HG03442 (cell line): ENCODE data around the gene PAX5.

Experiments used
- ATAC-seq: cut with Tn5 transposase; IDR thresholded peaks from one replicate; pipeline ENCODE4 v1.9.1; 2021; ENCODE audit warnings: mild to moderate bottlenecking, moderate library complexity; ENCODE audit not compliant: unreplicated experiment

Gene PAX5

GRCh38 chr9:36817160-36817834 lies 216.8 kb downstream of the PAX5 start:
- ATAC-seq = no peak

DNA sequence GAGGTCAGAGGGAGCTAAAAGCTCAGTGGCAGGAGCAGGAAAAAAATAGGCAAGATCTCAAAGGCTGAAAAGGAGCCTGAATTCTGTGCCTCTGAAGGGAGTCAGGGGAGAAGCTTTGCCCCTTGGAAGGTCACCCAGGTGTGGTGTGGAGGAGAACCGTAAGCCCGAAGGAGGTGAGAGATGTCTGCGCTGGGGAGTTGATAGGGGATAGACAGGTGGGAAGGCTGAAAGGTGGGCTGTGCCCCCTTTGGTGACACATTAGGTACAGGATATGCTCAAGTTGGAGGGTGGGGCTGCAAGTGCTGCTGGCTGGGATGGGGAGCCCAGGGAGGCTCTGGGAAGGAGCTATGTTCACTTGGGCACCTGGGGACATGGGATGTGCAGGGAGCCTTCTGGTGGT lies 217.7 kb downstream of the PAX5 start:
- ATAC-seq = no peak

GRCh38 chr9:36815566-36816348 lies 218.3 kb downstream of the PAX5 start:
- ATAC-seq = no peak

DNA sequence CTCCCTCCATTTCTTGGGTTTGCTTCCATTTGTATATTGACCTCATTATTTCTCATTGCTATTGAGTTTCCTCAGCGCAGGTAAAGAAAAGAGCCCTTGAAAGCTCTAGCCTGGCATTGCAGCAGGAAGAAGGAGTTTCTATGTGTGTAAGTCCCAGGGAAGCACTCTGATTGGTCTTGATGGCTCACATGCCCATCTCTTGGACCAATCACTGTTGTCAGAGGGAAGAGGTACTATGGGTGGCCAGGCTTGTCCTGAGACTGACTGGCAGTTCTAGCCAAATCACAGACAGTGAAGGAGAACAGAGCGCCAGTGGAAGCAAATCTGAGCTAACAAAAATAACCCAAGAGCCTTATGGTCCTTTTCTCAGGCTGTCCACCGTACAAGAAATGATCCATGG lies 219.0 kb downstream of the PAX5 start:
- no peak for ATAC-seq

GRCh38 chr9:36813154-36813553 lies 220.9 kb downstream of the PAX5 start:
- ATAC-seq = no peak

GRCh38 chr9:36812556-36812955 lies 221.5 kb downstream of the PAX5 start:
- no peak for ATAC-seq

DNA sequence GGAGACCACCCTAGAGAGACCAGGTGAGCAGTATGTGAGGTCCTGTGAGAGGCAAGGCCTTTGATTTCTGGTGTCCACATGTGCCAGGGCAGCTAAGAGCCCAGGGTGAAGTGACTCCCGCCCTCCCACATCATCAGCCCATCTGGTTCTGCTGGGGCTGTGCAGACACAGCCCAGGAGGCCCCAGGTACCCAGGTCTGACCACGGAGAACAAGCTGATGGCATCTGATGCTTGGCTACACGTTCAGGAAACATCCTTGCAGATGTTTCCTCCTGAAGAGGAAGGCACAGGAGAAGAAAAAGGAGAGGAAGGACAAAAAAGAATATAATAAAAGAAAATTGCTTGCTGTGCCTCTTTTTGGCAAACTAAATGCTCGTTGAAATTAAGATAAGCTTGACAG lies 225.8 kb downstream of the PAX5 start:
- ATAC-seq = no peak

- ATAC-seq = no peak
Observed at GRCh38 chr9:36803961-36804360, 230.1 kb downstream of the PAX5 start.

DNA sequence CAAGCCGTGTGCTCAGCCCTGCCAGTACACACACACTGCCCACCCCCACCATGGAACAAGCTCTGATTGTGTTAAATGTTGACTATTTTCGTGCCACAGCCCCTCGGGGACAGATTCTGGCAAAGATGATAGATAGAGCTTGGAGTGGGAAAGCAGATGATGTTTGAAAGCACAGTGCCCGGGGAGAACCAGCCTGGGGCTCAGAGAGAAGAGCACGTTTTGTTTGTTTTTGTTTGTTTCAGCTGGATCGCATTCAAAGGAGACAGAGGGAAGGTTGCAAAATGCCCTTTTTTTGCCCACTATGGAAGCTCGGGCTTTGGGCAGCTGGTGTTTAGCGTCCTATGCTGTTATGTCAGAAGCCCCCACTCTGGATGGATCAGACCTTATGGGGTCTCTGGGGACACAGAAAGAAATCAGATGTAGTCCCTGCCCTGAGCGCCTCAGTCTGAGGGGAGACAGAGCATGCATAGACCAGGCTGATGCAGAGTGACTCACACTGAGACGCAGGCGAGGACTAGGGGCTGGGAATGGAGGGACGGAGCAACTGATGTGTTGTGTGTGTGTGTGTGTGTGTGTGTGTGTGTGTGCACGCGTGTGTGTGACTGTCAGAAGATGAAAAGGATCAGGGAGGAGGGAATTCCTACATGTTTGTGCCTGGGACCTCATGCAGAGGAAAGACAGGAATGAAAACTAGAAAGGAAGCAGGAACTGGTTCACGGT lies 231.7 kb downstream of the PAX5 start:
- no peak for ATAC-seq

GRCh38 chr9:36800455-36800854 lies 233.6 kb downstream of the PAX5 start:
- ATAC-seq = no peak

DNA sequence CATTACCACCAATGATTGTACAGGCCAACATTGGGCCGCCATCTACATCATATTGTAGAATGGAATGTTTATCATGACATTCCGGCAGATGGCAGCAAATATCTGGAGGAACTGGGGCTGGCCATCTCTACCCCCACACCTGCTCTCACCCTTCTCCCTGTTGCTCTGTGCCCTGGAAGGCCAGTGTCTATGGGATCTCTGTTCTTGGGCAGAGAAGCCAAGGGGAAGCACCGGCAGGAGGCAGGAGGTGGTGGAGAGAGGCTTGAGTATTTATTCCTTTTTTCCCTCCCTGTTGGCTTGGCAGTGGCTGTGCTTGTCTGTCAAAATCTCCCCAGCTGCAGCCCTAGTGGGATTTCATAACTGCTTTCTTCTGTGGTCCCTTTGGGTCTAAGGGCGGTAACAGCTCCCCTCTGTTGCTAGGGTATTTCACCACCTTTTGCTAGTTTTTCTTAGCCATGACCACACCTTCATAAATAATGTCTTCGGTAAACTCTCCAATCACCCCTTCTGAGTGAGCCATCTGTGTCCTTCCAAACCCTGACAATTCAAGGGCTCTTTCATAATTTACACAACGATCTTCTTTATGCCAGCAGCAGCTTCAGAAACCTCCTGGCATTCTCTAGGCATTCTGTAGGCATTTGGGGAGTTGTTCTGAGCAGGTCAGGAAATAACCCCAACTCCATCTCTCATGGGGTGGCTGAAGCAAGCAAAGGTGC lies 235.6 kb downstream of the PAX5 start:
- ATAC-seq = no peak

DNA sequence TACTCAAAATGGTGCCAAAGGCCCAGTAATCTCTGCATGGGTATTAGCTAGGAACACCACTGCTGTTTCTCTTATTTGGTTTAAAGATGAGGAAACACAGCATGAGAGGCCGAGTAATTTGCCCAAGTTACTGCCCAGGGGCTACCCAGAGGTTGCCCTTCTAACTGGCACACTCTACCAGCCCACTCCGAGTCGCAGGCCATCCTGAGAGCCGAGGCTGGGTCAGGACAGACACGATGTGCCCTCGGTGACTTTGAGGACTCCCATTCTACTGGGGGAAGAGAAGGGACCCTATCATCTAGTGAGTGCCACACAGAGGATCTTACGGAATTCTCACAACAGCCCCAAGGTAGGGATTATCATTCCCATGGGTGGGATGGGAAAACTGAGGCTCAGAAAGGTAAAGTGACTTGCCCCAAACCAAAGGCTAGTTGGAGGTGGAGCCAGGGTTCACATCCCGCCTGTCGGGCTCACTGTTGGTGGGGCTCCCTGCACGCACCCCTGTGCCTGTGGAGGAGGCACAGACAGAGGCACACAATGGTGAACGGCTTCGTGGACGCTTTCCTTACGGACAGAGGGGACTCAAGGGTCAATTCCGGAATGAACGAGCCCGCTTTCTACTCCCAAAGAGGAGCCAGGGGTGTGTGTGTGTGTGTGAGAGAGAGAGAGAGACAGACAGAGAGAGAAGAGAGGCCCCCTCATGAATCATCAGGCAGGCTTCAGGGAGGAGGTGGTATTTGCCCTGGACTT lies 236.4 kb downstream of the PAX5 start:
- no peak for ATAC-seq

GRCh38 chr9:36796671-36797419 lies 237.2 kb downstream of the PAX5 start:
- no peak for ATAC-seq

GRCh38 chr9:36794461-36794860 lies 239.6 kb downstream of the PAX5 start:
- ATAC-seq = no peak

- no peak for ATAC-seq
Observed at GRCh38 chr9:36793277-36793676, 240.8 kb downstream of the PAX5 start.

DNA sequence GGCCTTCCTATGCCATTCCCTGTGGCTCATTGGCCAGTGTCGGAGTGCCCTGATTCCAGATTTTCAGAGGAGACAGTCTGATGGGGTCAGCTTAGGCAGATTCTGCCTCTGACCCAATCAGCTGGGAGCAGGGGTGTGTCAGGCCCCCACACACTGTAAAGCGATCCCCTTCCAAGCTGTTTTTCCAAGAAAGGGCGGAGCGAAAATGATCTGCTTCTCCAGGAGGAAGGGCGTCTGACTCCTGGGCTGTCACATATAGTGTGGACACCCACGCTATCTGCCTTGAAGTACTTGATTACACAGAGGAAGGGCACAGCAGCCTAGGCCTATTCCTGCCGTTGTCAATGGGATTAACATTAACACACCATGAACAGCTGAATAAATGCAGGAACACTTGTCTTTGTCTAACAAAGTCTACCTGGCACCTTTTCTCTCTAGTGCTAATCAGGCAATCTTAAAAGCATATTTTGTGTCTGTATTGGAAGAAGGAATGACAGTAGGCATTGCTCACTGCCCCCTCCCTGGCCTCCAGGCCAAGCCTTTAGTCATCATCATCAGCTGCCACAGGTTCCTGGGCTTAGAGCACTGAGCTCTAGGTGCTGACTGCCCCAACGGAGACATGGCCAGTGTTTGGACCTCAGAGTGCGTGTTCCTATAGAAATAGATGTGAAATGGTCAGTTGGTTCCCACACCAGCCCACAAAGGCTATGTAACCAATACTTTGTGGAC lies 242.7 kb downstream of the PAX5 start:
- no peak for ATAC-seq

DNA sequence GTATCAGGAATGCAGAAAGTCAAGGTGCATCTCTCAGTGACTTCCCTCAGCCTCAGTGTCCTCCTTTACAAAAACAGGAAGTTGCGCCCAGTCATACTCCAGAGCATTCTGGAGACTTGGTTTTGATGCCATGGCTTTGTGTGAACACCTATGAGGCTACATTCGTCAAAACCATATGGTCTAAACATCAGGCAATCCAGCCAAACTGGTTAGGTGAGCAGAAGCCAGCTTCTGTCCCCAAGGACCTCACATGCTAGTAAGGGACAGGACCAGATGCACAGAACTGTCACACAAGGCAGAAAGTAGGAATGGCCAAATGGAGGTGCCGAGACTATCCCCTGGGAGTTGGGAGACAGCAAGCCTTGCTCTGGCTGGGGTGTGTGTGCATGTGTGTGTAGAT lies 244.2 kb downstream of the PAX5 start:
- no peak for ATAC-seq

GRCh38 chr9:36788534-36788933 lies 245.5 kb downstream of the PAX5 start:
- no peak for ATAC-seq

GRCh38 chr9:36787709-36788108 lies 246.4 kb downstream of the PAX5 start:
- no peak for ATAC-seq
